Endothelial cell of umbilical vein (primary cell): Measurements from ENCODE around the gene SMIM7. TPM values are rescaled to one million over a fixed set of nuclear protein-coding genes. Genes with fewer than 3 reads are reported as not detected.

Experiments
- BruUV-seq: library from RNA; stranded (reverse); fragments of 400-500 nt; replicated peaks from 2 replicates; lab custom pipeline; 2021; lab: Mats Ljungman, UMichigan
- CTCF ChIA-PET: fragments of 300-600, 350-600 bp; sonication (Branson Sonifier 250); formaldehyde crosslinking; loops from one replicate; lab custom pipeline; 2021; ENCODE audit warnings: antibody characterized with exemption, inconsistent platforms; lab: Charles Lee
- POLR2A ChIA-PET: fragments of 300-600, 350-600 bp; sonication (Branson Sonifier 250); formaldehyde crosslinking; loops from one replicate; lab custom pipeline; 2021; ENCODE audit warnings: antibody characterized with exemption, inconsistent platforms; lab: Charles Lee
- DNase-seq: peaks from one replicate; pipeline ENCODE4 v3.0.0-alpha.2; 2011; ENCODE audit warnings: low read depth, low spot score
- FAIRE-seq: peaks from 2 replicates; lab custom pipeline; 2011; peaks lifted over from hg19 to GRCh38; lab: Jason Lieb, UNC
- H2AFZ ChIP-seq: 2 replicates; pipeline ENCODE4 v1.6.0; 2012; ENCODE audit warnings: low read depth, low read length, control low read depth, inconsistent platforms
- H3K27ac ChIP-seq: 2 replicates; pipeline ENCODE4 v1.5.1; 2011; ENCODE audit warnings: low read depth, mild to moderate bottlenecking, control low read depth, low read length, moderate library complexity; ENCODE audit not compliant: insufficient read depth
- H3K27me3 ChIP-seq, 2 experiments: 2 replicates each; pipeline versions ENCODE4 v1.6.0 to v1.6.1; 2011; ENCODE audit warnings: low read length in 2 of 2, mixed read lengths in 1 of 2; ENCODE audit not compliant: control insufficient read depth in 2 of 2, insufficient read depth in 2 of 2
- H3K36me3 ChIP-seq, 2 experiments: 2 replicates in 1 of 2; 3 replicates in 1 of 2; pipeline ENCODE4 v1.5.1; 2011; ENCODE audit warnings: low read length in 2 of 2, mild to moderate bottlenecking in 1 of 2, moderate library complexity in 1 of 2; ENCODE audit not compliant: control insufficient read depth in 2 of 2, insufficient read depth in 2 of 2; ENCODE audit errors: extremely low read depth in 1 of 2
- H3K4me1 ChIP-seq: 3 replicates; pipeline ENCODE4 v1.5.1; 2011; ENCODE audit warnings: mild to moderate bottlenecking, low read length; ENCODE audit not compliant: control insufficient read depth, insufficient read depth; ENCODE audit errors: extremely low read depth
- H3K4me2 ChIP-seq: 2 replicates; pipeline ENCODE4 v1.6.1; 2011; ENCODE audit warnings: low read length, control low read depth, mixed read lengths; ENCODE audit not compliant: insufficient read depth
- H3K4me3 ChIP-seq, 3 experiments: fragments of 200-600 bp in 1 of 3; sonication (generic), shearing (Covaris generic) in 1 of 3; replicated peaks in 1 of 3; 2 replicates each; pipeline ENCODE4 v1.5.1; 2011 to 2016; ENCODE audit warnings: control low read depth in 3 of 3, low read length in 3 of 3, mild to moderate bottlenecking in 2 of 3, inconsistent platforms in 1 of 3, low read depth in 1 of 3, moderate library complexity in 1 of 3; ENCODE audit not compliant: insufficient read depth in 1 of 3
- H3K79me2 ChIP-seq: 2 replicates; pipeline ENCODE4 v1.6.0; 2012; ENCODE audit warnings: low read length, inconsistent platforms; ENCODE audit not compliant: control insufficient read depth, insufficient read depth
- H3K9ac ChIP-seq: replicated peaks from 2 replicates; pipeline ENCODE3; 2011; ENCODE audit warnings: low read length, control low read depth; ENCODE audit not compliant: insufficient read depth; ENCODE audit errors: extremely low read depth
- H3K9me1 ChIP-seq: replicated peaks from 3 replicates; pipeline ENCODE4 v1.6.0; 2011; ENCODE audit warnings: mild to moderate bottlenecking, low read length; ENCODE audit not compliant: control insufficient read depth, insufficient read depth; ENCODE audit errors: extremely low read depth
- H3K9me3 ChIP-seq: replicated peaks from 2 replicates; pipeline ENCODE4 v1.5.1; 2012; ENCODE audit warnings: low read length, inconsistent platforms; ENCODE audit not compliant: control insufficient read depth, insufficient read depth
- H4K20me1 ChIP-seq: replicated peaks from 2 replicates; pipeline ENCODE3; 2011; ENCODE audit warnings: mild to moderate bottlenecking, low read length; ENCODE audit not compliant: control insufficient read depth, insufficient read depth; ENCODE audit errors: extremely low read depth
- CTCF ChIP-seq, 2 donors: IDR thresholded peaks; 1 replicate in 1 of 2; 2 replicates in 1 of 2; pipeline ENCODE4 v1.5.1; 2011; ENCODE audit warnings: low read length in 2 of 2, mild to moderate bottlenecking in 2 of 2, moderate library complexity in 2 of 2, control low read depth in 1 of 2, inconsistent platforms in 1 of 2, low read depth in 1 of 2; ENCODE audit not compliant: insufficient read depth in 1 of 2; ENCODE audit errors: extremely low read depth in 1 of 2
- EZH2 ChIP-seq: IDR thresholded peaks from 2 replicates; pipeline ENCODE4 v1.6.1; 2012; ENCODE audit warnings: borderline replicate concordance, low read depth, mild to moderate bottlenecking, moderate library complexity, low read length, inconsistent platforms; ENCODE audit not compliant: severe bottlenecking
- FOS ChIP-seq: IDR thresholded peaks from 2 replicates; pipeline ENCODE4 v1.6.1; 2011; ENCODE audit warnings: mild to moderate bottlenecking, low read length, moderate library complexity, borderline replicate concordance; ENCODE audit not compliant: insufficient read depth
- GATA2 ChIP-seq: IDR thresholded peaks from 2 replicates; pipeline ENCODE4 v1.7.0; 2011; ENCODE audit warnings: low read depth, mild to moderate bottlenecking, moderate library complexity, mixed read lengths, low read length; ENCODE audit not compliant: insufficient read length, insufficient read depth
- JUN ChIP-seq: IDR thresholded peaks from 2 replicates; pipeline ENCODE4 v1.6.1; 2011; ENCODE audit warnings: borderline replicate concordance, low read depth; ENCODE audit not compliant: insufficient read length, insufficient read depth
- MAX ChIP-seq: IDR thresholded peaks from 2 replicates; pipeline ENCODE4 v1.6.1; 2011; ENCODE audit not compliant: insufficient read depth, insufficient read length
- MYC ChIP-seq: IDR thresholded peaks from one replicate; pipeline ENCODE4 v1.6.1; 2011; ENCODE audit warnings: mild to moderate bottlenecking, low read depth, low read length
- POLR2A ChIP-seq: IDR thresholded peaks from 2 replicates; pipeline ENCODE4 v1.6.1; 2012; ENCODE audit warnings: low read depth, mild to moderate bottlenecking, control low read depth, low read length
- POLR2AphosphoS5 ChIP-seq: IDR thresholded peaks from 2 replicates; pipeline ENCODE4 v1.6.1; 2012; ENCODE audit warnings: low read depth, mild to moderate bottlenecking, control low read depth, low read length, moderate library complexity; ENCODE audit not compliant: insufficient read depth
- dilution Hi-C: fragments of 300-500 bp; cut with MboI; formaldehyde crosslinking; loops from one replicate; pipeline ENCODE4 v1.15.0; 2019; ENCODE audit warnings: low sequenced_read_pairs; ENCODE audit not compliant: extremely low pct_ligation_motif_present
- intact Hi-C: fragments of 100-400 bp; cut with micrococcal nuclease; formaldehyde crosslinking; loops from one replicate; pipeline ENCODE4 v1.10.0; 2022
- polyA plus RNA-seq, 4 experiments: library from polyadenylated mRNA; depleted of rRNA in 3 of 4; stranded (reverse) in 3 of 4; unstranded in 1 of 4; fragments of >200 nt; gene quantifications; 2 replicates each; pipeline versions ENCODE4 v1.2.1 to v1.2.3, GENCODE V29; 2011 to 2012; ENCODE audit warnings: missing spikeins in 1 of 4
- total RNA-seq: library from RNA; stranded (reverse); gene quantifications from 2 replicates; pipeline ENCODE4 v1.2.3, GENCODE V29; 2021

Gene SMIM7
- total and polyA plus RNA-seq, 2 donors (not counting 3 experiments of a cell fraction or from before 2014, with no cell fraction given), result 51.1 to 62.0 TPM

- H3K4me2 ChIP-seq, result no peak overlapping the region
- H3K36me3 ChIP-seq, result peaks cover 17 to 22% of the 10 kb centered on the region in 2 experiments
- intact Hi-C loops, result no loop called here
- no peak overlapping the region for H3K9ac ChIP-seq
- DNase-seq (no peak), FAIRE-seq (no peak)
- ChIA-PET CTCF (no interaction called here), POLR2A (no interaction called here)
- TF ChIP-seq CTCF (IDR thresholded peaks at IDR 0.05; ENCODE audit: extremely low read depth in 1 of 2, insufficient read depth in 1 of 2, low read depth in 1 of 2, low read length in 2 of 2) (no peak), EZH2 (no peak), GATA2 (no peak), POLR2AphosphoS5 (no peak), POLR2A (no peak), JUN (no peak), MYC (no peak), MAX (no peak), FOS (no peak)
- H3K27me3 ChIP-seq, result no peaks in the 10 kb centered on the region
- no TSS peak for BruUV-seq
- H2AFZ ChIP-seq, result no peak overlapping the region
- H3K4me3 ChIP-seq, result no peak overlapping the region
- H3K27ac ChIP-seq, result no peak overlapping the region
- H3K9me1 ChIP-seq, result no peaks in the 10 kb centered on the region
- H3K4me1 ChIP-seq, result no peaks in the 10 kb centered on the region
- peaks cover 33% of the 10 kb centered on the region for H3K79me2 ChIP-seq
- dilution Hi-C loops, result no loop called here
- peaks cover 2% of the 10 kb centered on the region for H4K20me1 ChIP-seq
- H3K9me3 ChIP-seq, result no peaks in the 10 kb centered on the region
Measured at GRCh38 chr19:16641695-16642094, 18.2 kb downstream of the SMIM7 start.
